ENCODE data around the gene ZDHHC14. TPM values are rescaled to one million over a fixed set of nuclear protein-coding genes. Genes with fewer than 3 reads are reported as not detected.

Gene ZDHHC14
- total RNA-seq, 2 donors from 2014 or later = 10.2 to 10.6 TPM

DNA sequence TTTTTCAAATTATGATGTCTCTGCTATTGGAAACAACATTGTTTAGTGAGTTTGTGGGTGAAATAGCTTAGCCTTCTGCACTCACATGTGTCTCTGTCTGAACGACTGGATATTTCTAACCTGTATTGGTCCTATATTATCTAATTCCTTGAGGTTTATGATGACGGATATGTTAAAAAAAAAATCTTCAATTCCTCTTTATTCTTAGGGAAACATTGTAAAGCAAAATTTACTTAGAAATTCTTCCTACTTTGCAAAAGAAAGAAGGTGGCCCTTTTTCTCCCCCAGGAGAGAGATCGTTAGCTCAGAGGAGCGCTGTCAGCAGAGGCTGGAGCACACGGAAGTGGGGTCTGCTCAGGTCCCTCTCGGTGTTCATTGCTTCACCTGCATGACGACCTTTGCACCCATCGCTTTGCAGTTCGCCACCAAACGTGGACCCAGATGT is 149.8 kb downstream of the ZDHHC14 start:
- 78 to 82% methylated on average over 10 of the region's 10 CpGs for WGBS, 2 donors
- Histone ChIP-seq H3K27ac (no peak overlapping the region), H3K36me3 (replicated peaks in 1 of 2; ENCODE audit: insufficient read depth in 1 of 2, low read depth in 2 of 2) (no peaks in the 10 kb centered on the region), H3K4me1 (peaks cover 12% of the 10 kb centered on the region), H3K27me3 (no peaks in the 10 kb centered on the region), H3K9me3 (no peaks in the 10 kb centered on the region), H3K4me3 (no peak overlapping the region)
- intact Hi-C loops (cut with DNase I) = no loop called here
- no peak for DNase-seq
- TF ChIP-seq, protein P1, sequence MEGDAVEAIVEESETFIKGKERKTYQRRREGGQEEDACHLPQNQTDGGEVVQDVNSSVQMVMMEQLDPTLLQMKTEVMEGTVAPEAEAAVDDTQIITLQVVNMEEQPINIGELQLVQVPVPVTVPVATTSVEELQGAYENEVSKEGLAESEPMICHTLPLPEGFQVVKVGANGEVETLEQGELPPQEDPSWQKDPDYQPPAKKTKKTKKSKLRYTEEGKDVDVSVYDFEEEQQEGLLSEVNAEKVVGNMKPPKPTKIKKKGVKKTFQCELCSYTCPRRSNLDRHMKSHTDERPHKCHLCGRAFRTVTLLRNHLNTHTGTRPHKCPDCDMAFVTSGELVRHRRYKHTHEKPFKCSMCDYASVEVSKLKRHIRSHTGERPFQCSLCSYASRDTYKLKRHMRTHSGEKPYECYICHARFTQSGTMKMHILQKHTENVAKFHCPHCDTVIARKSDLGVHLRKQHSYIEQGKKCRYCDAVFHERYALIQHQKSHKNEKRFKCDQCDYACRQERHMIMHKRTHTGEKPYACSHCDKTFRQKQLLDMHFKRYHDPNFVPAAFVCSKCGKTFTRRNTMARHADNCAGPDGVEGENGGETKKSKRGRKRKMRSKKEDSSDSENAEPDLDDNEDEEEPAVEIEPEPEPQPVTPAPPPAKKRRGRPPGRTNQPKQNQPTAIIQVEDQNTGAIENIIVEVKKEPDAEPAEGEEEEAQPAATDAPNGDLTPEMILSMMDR (IDR thresholded peaks at IDR 0.05) = no peak
- TF ChIP-seq POLR2A (IDR thresholded peaks at IDR 0.05) = no peak
- ATAC-seq = no peak

DNA sequence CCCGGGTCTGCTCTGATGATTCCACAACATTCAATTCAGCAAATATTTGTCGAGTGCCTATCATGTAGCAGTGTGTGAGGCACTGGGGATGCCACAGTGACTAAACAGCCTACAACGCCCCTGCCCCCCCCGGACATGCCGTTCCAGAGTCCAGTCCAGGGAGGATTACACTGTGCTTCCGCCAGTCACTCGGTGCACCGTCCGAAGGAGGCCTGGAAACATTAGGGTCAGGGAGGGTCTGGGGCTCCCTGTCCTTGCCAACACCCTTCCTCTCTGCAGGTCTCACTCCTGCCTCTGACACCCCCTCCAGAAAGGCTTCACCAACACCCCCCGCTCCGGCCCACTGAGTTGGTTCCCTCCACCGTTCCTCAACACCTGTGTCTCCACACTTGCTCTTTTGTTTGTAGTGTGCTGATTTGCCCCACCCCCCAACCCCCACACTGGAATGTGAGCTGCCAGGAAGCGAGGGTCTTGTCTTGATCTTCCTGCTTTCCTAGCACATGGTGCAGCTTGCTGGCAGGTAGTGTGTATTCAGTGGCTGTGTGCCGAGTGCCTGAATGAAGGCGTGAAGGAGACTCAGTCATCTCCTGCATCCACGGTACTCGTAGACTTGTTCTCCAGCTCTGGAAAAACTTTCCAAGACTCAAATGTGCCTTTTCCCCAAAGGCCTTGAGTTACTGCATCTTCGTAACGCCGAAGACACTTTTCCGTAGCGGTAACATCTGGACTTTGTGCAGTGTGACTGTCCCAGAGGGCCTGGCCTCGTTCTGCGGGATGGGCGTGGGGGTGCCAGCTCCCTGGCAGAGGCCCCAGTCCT is 150.4 kb downstream of the ZDHHC14 start:
- no peaks in the 10 kb centered on the region for H3K27me3 ChIP-seq
- TF ChIP-seq POLR2A (IDR thresholded peaks at IDR 0.05) = no peak
- TF ChIP-seq, protein P1 (IDR thresholded peaks at IDR 0.05) = no peak
- no peak overlapping the region for H3K27ac ChIP-seq
- ATAC-seq (no peak), DNase-seq (peak in 1 of 4 donors; percentile 16)
- peaks cover 12% of the 10 kb centered on the region for H3K4me1 ChIP-seq
- H3K9me3 ChIP-seq = no peaks in the 10 kb centered on the region
- intact Hi-C loops (cut with DNase I) = no loop called here
- H3K36me3 ChIP-seq (replicated peaks in 1 of 2; ENCODE audit: insufficient read depth in 1 of 2, low read depth in 2 of 2) = no peaks in the 10 kb centered on the region
- H3K4me3 ChIP-seq = no peak overlapping the region
- WGBS, 2 donors = 87 to 89% methylated on average over 25 of the region's 25 CpGs

DNA sequence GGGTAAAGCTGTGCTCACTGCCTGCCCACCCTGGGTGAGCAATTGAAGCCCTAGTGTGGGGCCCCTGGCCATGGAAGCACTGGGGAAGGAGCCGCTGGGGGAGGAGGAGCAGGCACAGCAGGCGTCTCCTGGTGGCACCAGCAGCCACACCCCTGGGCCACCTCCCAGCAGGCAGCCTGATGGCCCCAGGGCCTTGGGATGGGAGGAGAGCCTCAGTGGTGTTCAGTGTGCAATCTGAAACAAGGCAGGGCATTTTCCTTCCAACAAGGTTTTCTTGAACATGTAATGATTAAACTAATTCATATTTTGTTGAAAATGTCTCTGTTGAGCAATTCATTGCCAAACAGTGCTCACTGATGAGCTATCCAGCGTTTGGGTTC is 151.0 kb downstream of the ZDHHC14 start:
- Histone ChIP-seq H3K4me1 (peaks cover 12% of the 10 kb centered on the region), H3K27ac (no peak overlapping the region), H3K27me3 (no peaks in the 10 kb centered on the region), H3K36me3 (replicated peaks in 1 of 2; ENCODE audit: insufficient read depth in 1 of 2, low read depth in 2 of 2) (no peaks in the 10 kb centered on the region), H3K4me3 (no peak overlapping the region), H3K9me3 (no peaks in the 10 kb centered on the region)
- intact Hi-C loops (cut with DNase I) = no loop called here
- TF ChIP-seq, protein P1 (IDR thresholded peaks at IDR 0.05) = no peak
- TF ChIP-seq POLR2A (IDR thresholded peaks at IDR 0.05) = no peak
- ATAC-seq (no peak), DNase-seq (no peak)
- whole genome bisulfite sequencing, 2 donors = 80 to 90% methylated on average over 1 to 3 of the region's 3 CpGs

DNA sequence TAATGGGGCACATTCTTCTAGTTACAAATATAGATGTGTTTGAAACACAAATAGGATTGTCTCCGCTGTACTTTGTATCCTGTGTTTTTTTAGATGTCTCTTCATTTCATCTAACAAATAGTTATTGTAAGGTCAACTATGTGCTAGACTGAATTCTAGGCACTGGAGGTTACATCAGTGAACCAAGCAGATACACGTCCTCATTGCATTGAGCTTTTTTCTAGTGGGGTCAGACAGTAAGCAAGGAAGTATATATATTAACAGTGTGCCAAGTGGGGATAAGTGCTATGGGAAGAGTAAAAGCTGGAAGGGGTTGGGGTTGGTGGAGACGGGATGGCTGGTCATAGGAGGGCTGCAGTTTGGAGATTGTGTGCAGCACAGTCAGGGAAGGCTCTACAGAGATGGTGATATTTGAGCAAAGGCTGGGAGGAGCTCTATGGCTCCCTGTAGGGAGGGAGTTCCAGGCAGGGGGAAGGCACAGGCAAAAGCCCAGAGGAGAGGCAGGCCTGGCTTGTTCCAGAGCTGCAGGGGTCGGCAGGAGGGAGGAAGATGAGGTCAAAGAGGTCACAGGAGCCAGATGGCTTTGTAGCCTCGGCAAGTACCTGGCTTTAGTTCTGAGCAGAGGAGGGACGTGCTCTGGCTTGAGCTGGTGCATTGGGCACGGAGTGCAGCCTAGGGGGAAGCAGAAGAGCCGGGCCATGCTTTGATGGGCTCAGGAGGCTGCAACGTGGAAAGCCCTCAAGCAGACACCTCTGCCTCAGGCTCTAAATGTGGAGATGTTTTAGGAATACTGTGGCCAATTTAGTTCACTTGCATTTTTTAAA is 152.3 kb downstream of the ZDHHC14 start:
- intact Hi-C loops (cut with DNase I) = no loop called here
- DNase-seq (no peak), ATAC-seq (no peak)
- Histone ChIP-seq H3K9me3 (no peaks in the 10 kb centered on the region), H3K4me3 (no peak overlapping the region), H3K27me3 (no peaks in the 10 kb centered on the region), H3K27ac (no peak overlapping the region), H3K4me1 (peaks cover 12% of the 10 kb centered on the region), H3K36me3 (replicated peaks in 1 of 2; ENCODE audit: insufficient read depth in 1 of 2, low read depth in 2 of 2) (no peaks in the 10 kb centered on the region)
- TF ChIP-seq, protein P1 (IDR thresholded peaks at IDR 0.05) = no peak
- TF ChIP-seq POLR2A (IDR thresholded peaks at IDR 0.05) = no peak
- WGBS, 2 donors = 81 to 84% methylated on average over 9 of the region's 9 CpGs

All from body of pancreas (tissue), 4 donors.